Osteocyte (in vitro differentiated cells): Measurements from ENCODE around the gene METTL5. TPM values are rescaled to one million over a fixed set of nuclear protein-coding genes. Genes with fewer than 3 reads are reported as not detected.
"Not testable (repeated sequence)": the region's sequence is repeated elsewhere in the genome, so short reads cannot be mapped to it uniquely, and the experiment has no call there.

Source experiments
- DNase-seq: peaks from one replicate; pipeline ENCODE4 v3.0.0; 2021; ENCODE audit warnings: mixed read lengths; ENCODE audit not compliant: unreplicated experiment; ENCODE audit errors: extremely low spot score
- H3K27ac Mint-ChIP-seq: one replicate; pipeline ENCODE4 v1.8.0; 2021; ENCODE audit warnings: mild to moderate bottlenecking, mixed read lengths; ENCODE audit not compliant: unreplicated experiment
- H3K27me3 Mint-ChIP-seq: one replicate; pipeline ENCODE4 v1.8.0; 2021; ENCODE audit warnings: mixed read lengths; ENCODE audit not compliant: unreplicated experiment
- H3K36me3 Mint-ChIP-seq: one replicate; pipeline ENCODE4 v1.8.0; 2021; ENCODE audit warnings: mixed read lengths; ENCODE audit not compliant: unreplicated experiment
- H3K4me1 Mint-ChIP-seq: one replicate; pipeline ENCODE4 v1.8.0; 2021; ENCODE audit warnings: mixed read lengths; ENCODE audit not compliant: unreplicated experiment
- H3K4me3 Mint-ChIP-seq: one replicate; pipeline ENCODE4 v1.8.0; 2021; ENCODE audit warnings: mild to moderate bottlenecking, moderate library complexity, mixed read lengths; ENCODE audit not compliant: unreplicated experiment
- H3K9me3 Mint-ChIP-seq: one replicate; pipeline ENCODE4 v1.8.0; 2021; ENCODE audit warnings: mixed read lengths; ENCODE audit not compliant: unreplicated experiment
- total RNA-seq: library from RNA; stranded (reverse); gene quantifications from 2 replicates; pipeline ENCODE4 v1.2.1, GENCODE V29; 2021
- TF ChIP-seq, protein P1 (sequence below): fragments of 200-600 bp; sonication (generic); IDR thresholded peaks from 2 replicates; pipeline ENCODE4 v1.5.0; 2021; ENCODE audit warnings: antibody characterized with exemption, mild to moderate bottlenecking, moderate library complexity

The METTL5 gene
- total RNA-seq, 1 donor from 2014 or later = 37.6 TPM

DNA sequence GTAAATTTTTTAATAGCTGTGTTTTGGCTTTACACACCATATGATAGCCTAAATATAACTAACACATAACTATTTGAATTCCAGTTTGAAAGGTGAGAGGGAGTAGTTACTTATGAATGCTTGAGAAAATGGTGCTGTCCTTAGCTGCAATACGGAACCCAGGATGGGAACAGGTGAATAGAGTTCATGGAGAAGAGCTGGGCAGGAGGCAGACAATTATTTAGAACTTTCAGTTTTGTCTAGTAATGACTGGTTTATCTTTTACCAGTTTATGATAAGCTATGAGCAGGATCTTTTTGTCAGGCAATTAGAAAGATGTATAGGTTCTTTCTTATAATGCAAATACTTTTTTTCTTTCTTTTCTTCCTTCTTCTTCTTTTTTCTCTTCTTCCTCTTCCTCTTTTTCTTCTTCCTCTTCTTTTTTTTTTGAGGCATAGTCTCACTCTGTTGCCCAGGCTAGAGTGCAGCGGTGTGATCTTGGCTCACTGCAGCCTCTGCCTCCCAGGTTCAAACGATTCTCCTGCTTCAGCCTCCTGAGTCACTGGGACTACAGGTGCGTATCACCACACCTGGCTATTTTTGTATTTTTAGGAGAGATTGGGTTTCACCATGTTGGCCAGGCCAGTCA lies 28.4 kb upstream of the METTL5 start:
- Mint-ChIP-seq H3K36me3 (peaks cover 12% of the 10 kb centered on the region), H3K4me1 (peaks cover 4% of the 10 kb centered on the region), H3K27ac (no peak overlapping the region), H3K27me3 (no peaks in the 10 kb centered on the region), H3K4me3 (no peak overlapping the region), H3K9me3 (no peaks in the 10 kb centered on the region)
- no peak for DNase-seq
- TF ChIP-seq, protein P1, sequence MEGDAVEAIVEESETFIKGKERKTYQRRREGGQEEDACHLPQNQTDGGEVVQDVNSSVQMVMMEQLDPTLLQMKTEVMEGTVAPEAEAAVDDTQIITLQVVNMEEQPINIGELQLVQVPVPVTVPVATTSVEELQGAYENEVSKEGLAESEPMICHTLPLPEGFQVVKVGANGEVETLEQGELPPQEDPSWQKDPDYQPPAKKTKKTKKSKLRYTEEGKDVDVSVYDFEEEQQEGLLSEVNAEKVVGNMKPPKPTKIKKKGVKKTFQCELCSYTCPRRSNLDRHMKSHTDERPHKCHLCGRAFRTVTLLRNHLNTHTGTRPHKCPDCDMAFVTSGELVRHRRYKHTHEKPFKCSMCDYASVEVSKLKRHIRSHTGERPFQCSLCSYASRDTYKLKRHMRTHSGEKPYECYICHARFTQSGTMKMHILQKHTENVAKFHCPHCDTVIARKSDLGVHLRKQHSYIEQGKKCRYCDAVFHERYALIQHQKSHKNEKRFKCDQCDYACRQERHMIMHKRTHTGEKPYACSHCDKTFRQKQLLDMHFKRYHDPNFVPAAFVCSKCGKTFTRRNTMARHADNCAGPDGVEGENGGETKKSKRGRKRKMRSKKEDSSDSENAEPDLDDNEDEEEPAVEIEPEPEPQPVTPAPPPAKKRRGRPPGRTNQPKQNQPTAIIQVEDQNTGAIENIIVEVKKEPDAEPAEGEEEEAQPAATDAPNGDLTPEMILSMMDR = no peak

DNA sequence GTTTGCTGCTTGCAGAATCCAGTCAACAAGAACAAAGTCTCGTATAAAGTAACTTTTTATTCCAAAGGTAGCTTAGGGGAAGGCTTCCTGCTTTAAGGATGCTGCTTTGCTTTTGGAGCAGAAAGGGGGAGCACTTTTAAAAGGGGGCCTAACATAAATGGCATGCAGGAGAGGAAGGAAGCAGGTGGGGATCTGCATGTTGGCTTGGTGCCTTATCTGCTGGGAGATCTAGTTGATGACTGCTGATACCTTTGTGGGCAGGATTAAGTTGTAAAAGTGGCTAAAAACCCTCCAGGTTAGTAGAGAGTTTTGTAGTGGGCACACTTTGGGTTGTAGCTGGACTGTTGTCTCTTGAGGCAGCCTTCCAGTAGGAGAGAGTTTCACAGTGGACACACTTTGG lies 25.0 kb upstream of the METTL5 start:
- H3K27me3 Mint-ChIP-seq = no peaks in the 10 kb centered on the region
- peaks cover 9% of the 10 kb centered on the region for H3K4me1 Mint-ChIP-seq
- no peak for DNase-seq
- no peak overlapping the region for H3K4me3 Mint-ChIP-seq
- peaks cover 14% of the 10 kb centered on the region for H3K36me3 Mint-ChIP-seq
- H3K27ac Mint-ChIP-seq = no peak overlapping the region
- TF ChIP-seq, protein P1 = no peak
- H3K9me3 Mint-ChIP-seq = no peaks in the 10 kb centered on the region

DNA sequence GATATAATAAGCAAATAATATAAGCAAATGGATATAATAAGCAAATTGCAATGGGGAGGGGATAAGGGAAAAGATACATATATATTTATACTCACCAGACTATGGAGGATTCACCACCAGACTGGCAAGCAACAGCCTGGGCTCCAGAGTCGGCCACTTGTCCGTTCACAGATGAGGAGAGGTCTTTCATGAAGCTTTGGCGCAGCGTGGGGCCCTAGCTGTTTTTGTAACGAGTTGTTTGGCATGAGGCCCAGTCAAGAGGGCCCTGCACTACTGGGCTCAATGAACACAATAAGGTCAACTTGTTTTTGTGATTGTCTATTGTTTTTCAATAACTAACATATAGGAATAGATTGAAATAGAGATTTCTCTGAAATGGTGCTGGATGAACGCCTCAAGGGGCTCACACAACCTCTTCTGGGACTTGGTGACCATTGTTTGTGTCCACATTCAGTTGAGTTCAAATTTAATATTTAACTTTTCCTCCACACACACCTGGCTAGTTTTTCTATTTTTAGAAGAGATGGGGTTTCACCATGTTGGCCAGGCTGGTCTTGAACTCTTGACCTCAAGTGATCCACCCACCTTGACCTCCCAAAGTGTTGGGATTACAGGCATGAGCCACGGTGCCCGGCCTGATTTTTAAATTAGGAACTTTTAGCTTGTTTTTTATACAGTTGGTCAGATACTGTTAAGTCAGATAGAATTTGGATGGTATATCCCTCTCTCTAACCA lies 24.4 kb upstream of the METTL5 start:
- H3K36me3 Mint-ChIP-seq = peaks cover 14% of the 10 kb centered on the region
- H3K4me3 Mint-ChIP-seq, H3K27ac Mint-ChIP-seq, DNase-seq, H3K9me3 Mint-ChIP-seq, H3K4me1 Mint-ChIP-seq, H3K27me3 Mint-ChIP-seq: not testable (repeated sequence)

DNA sequence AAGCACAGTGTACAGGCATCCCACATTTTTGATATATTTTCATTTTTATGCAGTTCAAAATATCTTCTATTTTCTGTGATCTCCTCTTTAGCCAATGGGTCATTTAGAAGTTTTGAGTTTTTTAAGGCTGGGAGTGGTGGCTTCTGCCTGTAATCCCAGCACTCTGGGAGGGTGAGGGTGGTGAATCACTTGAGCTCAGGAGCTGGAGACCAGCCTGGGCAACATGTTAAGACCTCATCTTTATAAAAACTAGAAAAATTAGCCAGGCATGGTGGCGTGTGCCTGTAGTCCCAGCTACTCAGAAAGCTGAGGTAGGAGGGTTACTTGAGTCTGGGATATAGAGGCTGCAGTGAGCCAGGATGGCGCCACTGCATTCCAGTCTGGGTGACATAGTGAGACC lies 20.3 kb upstream of the METTL5 start:
- TF ChIP-seq, protein P1 = no peak
- Mint-ChIP-seq H3K9me3 (no peaks in the 10 kb centered on the region), H3K27me3 (no peaks in the 10 kb centered on the region), H3K36me3 (peaks cover 18% of the 10 kb centered on the region), H3K4me1 (peaks cover 7% of the 10 kb centered on the region), H3K4me3 (no peak overlapping the region), H3K27ac (no peak overlapping the region)
- no peak for DNase-seq

DNA sequence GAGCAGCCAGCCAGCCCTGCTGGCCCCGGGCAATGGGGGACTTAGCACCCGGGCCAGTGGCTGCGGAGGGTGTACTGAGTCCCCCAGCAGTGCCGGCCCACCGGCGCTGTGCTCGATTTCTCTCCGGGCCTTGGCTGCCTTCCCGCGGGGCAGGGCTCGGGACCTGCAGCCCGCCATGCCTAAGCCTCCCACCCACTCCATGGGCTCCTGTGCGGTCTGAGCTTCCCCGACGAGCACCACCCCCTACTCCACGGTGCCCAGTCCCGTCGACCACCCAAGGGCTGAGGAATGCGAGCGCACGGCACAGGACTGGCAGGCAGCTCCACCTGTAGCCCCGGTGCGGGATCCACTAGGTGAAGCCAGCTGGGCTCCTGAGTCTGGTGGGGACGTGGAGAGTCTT lies 16.9 kb upstream of the METTL5 start:
- H3K4me3 Mint-ChIP-seq, H3K9me3 Mint-ChIP-seq: not testable (repeated sequence)

DNA sequence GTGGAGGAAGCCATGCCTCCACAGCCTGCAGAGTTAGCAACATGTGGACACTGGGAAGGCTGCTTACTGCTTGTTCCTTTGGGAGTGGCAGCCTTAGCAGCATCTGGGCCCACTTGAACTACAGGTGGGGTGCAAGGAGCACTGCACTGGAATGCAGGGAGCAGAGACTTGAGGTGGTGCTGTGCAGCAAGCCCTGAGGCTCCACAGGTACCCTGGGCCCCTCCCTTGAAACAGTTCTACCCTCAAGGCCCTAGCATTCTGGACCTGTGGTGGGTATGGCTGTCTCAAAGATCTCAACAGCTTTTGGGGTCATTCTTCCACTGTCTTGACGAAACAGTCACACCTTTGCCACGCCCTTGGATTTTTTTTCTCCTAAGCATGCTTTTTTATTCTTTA lies 16.0 kb upstream of the METTL5 start:
- DNase-seq = no peak
- H3K36me3 Mint-ChIP-seq = peaks cover 10% of the 10 kb centered on the region
- H3K4me3 Mint-ChIP-seq = no peak overlapping the region
- no peaks in the 10 kb centered on the region for H3K9me3 Mint-ChIP-seq
- H3K27ac Mint-ChIP-seq = no peak overlapping the region
- no peaks in the 10 kb centered on the region for H3K27me3 Mint-ChIP-seq
- TF ChIP-seq, protein P1 = no peak
- peaks cover 14% of the 10 kb centered on the region for H3K4me1 Mint-ChIP-seq

More for the DNA sequence above, 16.9 kb upstream of the METTL5 start:
- H3K27me3 Mint-ChIP-seq, DNase-seq, H3K27ac Mint-ChIP-seq, H3K36me3 Mint-ChIP-seq: not testable (repeated sequence)
- H3K4me1 Mint-ChIP-seq = peaks cover 14% of the 10 kb centered on the region
